ENCODE measurements around the gene MAPKAPK3. TPM values are rescaled to one million over a fixed set of nuclear protein-coding genes. Genes with fewer than 3 reads are reported as not detected.
A peak's percentile ranks its signal among the peaks of the same experiment; 100 is the strongest.

MAPKAPK3 gene
- total RNA-seq, 2 donors from 2014 or later = 23.6 to 29.3 TPM

DNA sequence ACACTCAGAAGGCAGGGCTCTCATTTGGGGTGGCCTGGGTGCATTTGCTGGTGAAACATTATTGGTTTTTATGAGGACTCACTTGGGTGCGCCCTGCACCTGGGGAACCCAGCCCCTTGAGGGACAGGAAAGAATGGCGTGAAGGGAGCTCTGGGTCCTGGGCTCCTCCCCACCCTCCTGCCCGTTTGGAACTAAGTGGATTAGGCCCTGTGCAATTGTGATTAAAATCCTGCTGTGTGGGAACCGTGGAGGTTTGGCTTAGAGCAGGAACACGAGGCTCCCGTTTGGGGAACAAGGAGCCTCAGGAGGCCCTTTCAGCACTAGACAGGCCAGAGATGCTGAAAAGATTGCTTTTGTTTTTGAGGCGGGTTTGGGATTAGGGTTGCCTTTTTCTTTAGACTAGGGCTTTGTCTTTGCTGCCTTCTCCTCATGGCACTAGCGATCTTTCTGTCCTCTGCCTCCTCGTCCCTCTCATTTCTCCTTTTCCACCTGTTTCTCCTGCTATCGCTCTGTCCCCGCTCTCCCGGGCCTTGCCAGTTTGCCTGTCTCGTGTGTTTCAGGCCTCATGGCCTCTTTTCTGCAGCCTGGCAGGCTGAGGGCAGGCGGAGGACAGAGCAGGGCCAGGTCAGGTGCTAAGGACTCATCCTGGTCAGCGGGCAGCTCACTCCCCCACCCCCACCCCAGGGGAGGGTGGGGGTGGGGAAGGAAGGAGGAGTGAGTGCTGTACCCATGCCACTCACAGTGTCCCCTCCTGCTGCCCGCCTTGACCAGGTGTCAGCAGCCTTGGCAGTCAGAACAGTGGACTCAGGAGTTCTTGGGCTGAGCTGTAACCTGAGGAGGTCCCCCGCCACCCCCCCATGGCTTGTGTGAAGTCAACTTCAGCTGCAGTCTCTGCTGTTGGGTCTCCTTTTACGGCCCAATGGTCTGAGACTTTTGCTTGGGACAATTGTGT, 8.6 kb downstream of the MAPKAPK3 start:
- TF ChIP-seq POLR2A (IDR thresholded peaks at IDR 0.05) = no peak
- intact Hi-C loops (cut with DNase I) = no loop called here
- no peaks in the 10 kb centered on the region for H3K9me3 ChIP-seq
- DNase-seq = no peak
- H3K27me3 ChIP-seq = no peaks in the 10 kb centered on the region
- H3K4me3 ChIP-seq = no peak overlapping the region
- no peak for ATAC-seq
- 68 to 87% methylated on average over 14 of the region's 18 CpGs for WGBS, 2 donors
- peaks cover 18% of the 10 kb centered on the region for H3K4me1 ChIP-seq
- H3K27ac ChIP-seq = peak overlapping the region in 1 of 4 donors; percentile 50
- no peaks in the 10 kb centered on the region for H3K36me3 ChIP-seq (replicated peaks in 1 of 2; ENCODE audit: insufficient read depth in 1 of 2, low read depth in 2 of 2)

- Histone ChIP-seq H3K4me1 (peaks cover 17% of the 10 kb centered on the region), H3K4me3 (no peak overlapping the region), H3K36me3 (replicated peaks in 1 of 2; ENCODE audit: insufficient read depth in 1 of 2, low read depth in 2 of 2) (no peaks in the 10 kb centered on the region), H3K9me3 (no peaks in the 10 kb centered on the region), H3K27ac (no peak overlapping the region), H3K27me3 (no peaks in the 10 kb centered on the region)
- DNase-seq (no peak), ATAC-seq (no peak)
- TF ChIP-seq CTCF (IDR thresholded peaks at IDR 0.05) = no peak
- TF ChIP-seq POLR2A (IDR thresholded peaks at IDR 0.05) = no peak
- WGBS, 2 donors = 73 to 87% methylated on average over 3 of the region's 3 CpGs
- intact Hi-C loops (cut with DNase I) = no loop called here
Measured at GRCh38 chr3:50626401-50626800, 9.4 kb downstream of the MAPKAPK3 start.

DNA sequence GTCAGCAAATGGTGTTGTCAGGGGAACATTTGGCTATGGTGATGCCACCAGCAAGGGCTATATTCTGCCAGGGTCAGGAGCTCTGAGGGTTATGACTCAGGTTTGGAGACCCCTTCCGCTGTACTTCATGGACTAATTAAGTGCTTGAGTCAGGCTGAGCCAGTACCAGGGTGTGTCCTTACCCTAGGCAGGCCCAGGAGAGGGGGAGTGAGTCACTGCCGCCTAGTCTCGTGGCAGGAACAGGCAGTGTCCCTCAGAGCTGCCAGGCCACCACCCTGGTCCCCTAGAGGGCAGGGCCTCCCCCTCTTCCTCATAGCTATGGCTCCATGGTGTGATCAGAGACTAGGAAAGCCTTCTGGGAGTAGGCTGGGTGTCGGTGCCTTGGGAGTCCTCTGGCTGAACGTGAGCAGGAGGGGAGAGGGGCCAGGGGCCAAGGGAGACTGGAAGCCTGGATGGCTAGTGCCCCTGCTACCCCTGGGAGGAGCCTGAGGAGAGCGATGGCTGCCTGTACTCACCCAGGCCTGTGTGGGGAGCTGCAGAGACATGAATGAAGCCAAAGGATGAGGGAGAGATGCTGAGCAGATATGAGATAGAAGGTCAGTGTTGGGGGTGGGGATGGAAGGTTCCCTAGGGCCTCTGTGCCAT, 10.6 kb downstream of the MAPKAPK3 start:
- Histone ChIP-seq H3K4me1 (peaks cover 17% of the 10 kb centered on the region), H3K27ac (no peak overlapping the region), H3K9me3 (no peaks in the 10 kb centered on the region), H3K27me3 (no peaks in the 10 kb centered on the region), H3K36me3 (replicated peaks in 1 of 2; ENCODE audit: insufficient read depth in 1 of 2, low read depth in 2 of 2) (no peaks in the 10 kb centered on the region), H3K4me3 (no peak overlapping the region)
- no peak for ATAC-seq
- intact Hi-C loops (cut with DNase I) = no loop called here
- TF ChIP-seq CTCF (IDR thresholded peaks at IDR 0.05) = no peak
- TF ChIP-seq POLR2A (IDR thresholded peaks at IDR 0.05) = no peak
- WGBS, 2 donors = 68 to 100% methylated on average over 1 to 6 of the region's 6 CpGs
- peak in 1 of 4 donors; percentile 53 for DNase-seq

DNA sequence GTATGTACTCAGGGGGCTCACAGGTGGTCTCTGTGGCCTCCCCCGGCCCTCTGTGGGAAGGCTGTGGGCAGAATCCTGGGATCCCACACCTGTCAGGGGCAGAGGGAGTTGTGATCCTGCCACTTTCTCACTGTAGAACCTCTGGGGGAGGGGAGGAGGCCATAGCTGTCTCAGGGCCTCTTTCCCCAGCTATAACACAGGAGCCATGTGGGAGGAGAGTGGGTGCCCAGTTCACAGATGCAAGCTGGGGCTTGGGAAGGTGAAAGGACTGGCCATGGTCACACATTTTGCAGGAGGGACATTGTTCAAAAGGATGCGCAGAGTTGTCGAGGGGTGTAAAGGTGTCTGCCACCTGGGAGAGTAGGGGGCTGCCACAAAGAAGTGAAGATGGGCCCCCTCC, 11.7 kb downstream of the MAPKAPK3 start:
- Histone ChIP-seq H3K36me3 (replicated peaks in 1 of 2; ENCODE audit: insufficient read depth in 1 of 2, low read depth in 2 of 2) (no peaks in the 10 kb centered on the region), H3K27me3 (no peaks in the 10 kb centered on the region), H3K9me3 (no peaks in the 10 kb centered on the region), H3K4me1 (peaks cover 15% of the 10 kb centered on the region), H3K4me3 (no peak overlapping the region), H3K27ac (no peak overlapping the region)
- 87 to 95% methylated on average over 3 of the region's 3 CpGs for WGBS, 2 donors
- intact Hi-C loops (cut with DNase I) = no loop called here
- DNase-seq (no peak), ATAC-seq (no peak)
- TF ChIP-seq POLR2A (IDR thresholded peaks at IDR 0.05) (no peak), CTCF (IDR thresholded peaks at IDR 0.05) (no peak)

DNA sequence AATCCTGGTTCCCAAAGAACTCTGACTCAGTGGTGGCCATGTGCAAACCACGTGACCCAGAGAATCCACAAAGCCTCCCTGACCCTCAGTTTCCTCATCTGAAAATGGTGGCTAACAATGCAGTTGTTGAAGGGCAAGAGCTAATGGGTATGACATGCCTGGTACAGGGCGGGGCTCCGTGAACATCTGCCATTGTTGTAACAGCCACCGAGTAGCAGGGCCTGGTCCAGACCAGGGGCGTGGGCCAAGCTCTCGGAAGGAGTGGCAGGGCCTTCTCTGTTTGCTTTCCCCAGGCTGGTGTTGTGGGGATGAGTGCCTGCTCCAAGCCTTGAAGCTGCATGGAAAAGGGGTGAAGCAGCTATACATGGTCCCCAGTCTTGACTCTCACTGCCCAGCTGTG, 13.4 kb downstream of the MAPKAPK3 start:
- Histone ChIP-seq H3K4me3 (no peak overlapping the region), H3K9me3 (no peaks in the 10 kb centered on the region), H3K27ac (no peak overlapping the region), H3K4me1 (no peaks in the 10 kb centered on the region), H3K27me3 (no peaks in the 10 kb centered on the region), H3K36me3 (replicated peaks in 1 of 2; ENCODE audit: insufficient read depth in 1 of 2, low read depth in 2 of 2) (no peaks in the 10 kb centered on the region)
- 86% methylated on average over 6 of the region's 6 CpGs; no CpG with 5 or more reads in 1 of the 2 donors for WGBS, 2 donors
- ATAC-seq (no peak), DNase-seq (no peak)
- intact Hi-C loops (cut with DNase I) = loop anchor here (10.0 kb wide), 1 partner anchor 744 kb away; no protein-coding TSS in a partner anchor
- TF ChIP-seq POLR2A (IDR thresholded peaks at IDR 0.05) (no peak), CTCF (IDR thresholded peaks at IDR 0.05) (no peak)

Data from body of pancreas (tissue), 4 donors.